GM12874 (cell line): ENCODE data around the gene NAA38.

Experiments
- CTCF ChIP-seq: IDR thresholded peaks from 2 replicates; pipeline ENCODE4 v1.5.1; 2011; ENCODE audit warnings: low read depth, mild to moderate bottlenecking, control low read depth, low read length, moderate library complexity; ENCODE audit not compliant: insufficient read depth

The NAA38 gene

GRCh38 chr17:7885367-7886226 is 28.2 kb upstream of the NAA38 start:
- no peak for TF ChIP-seq CTCF

- TF ChIP-seq CTCF: no peak
Observed at GRCh38 chr17:7884581-7885366, 27.4 kb upstream of the NAA38 start.

GRCh38 chr17:7883781-7884386 is 26.5 kb upstream of the NAA38 start:
- TF ChIP-seq CTCF: no peak

- no peak for TF ChIP-seq CTCF
Observed at GRCh38 chr17:7882629-7883028, 25.3 kb upstream of the NAA38 start.

GRCh38 chr17:7882068-7882467 is 24.7 kb upstream of the NAA38 start:
- no peak for TF ChIP-seq CTCF

- no peak for TF ChIP-seq CTCF
Observed at GRCh38 chr17:7881276-7882054, 24.1 kb upstream of the NAA38 start.
